ENCODE data around the gene SPTBN5.

SPTBN5 gene

DNA sequence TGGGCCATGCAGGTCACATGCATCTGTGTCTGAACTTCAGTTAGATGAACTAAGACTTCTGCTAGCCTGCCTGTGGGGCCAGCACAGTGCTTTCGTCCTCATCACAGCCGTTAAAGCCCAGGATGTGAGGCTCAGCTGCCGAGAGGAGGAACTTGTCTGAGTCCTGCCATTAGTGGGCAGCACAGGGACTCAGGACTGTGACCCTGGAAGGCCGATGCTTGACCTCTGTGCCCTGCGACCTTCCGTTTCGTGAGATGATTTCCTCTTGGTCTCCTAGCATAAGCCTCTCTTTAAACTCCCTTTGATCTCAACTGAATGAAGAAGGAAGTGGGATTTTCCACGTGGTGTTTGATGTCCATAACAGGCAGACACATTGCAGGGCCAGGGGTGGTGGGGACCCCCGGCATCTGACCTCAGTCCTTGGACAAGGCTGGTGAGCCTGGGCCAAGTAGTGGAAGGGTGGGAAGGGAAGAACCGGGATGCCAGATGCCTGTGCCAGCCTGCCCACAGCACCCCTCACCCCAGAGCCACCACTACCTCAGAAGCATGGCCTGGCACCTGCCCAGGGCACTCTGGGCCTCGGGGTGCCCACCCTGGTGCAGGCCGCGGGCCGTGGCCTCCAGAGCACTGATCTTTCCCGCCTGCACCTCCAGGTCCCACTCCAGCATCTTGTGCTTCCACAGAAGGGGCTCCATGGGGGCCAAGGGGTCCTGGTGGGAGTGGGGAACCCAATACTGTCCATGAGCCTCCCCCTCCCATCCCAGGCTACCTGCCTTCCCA lies 33.6 kb downstream of the SPTBN5 start:
- H3K27ac ChIP-seq (ENCODE audit: low read length) = no peak overlapping the region
- H3K4me1 ChIP-seq (ENCODE audit: control insufficient read depth in 1 of 2, insufficient read depth in 2 of 2, low read length in 2 of 2) = no peaks in the 10 kb centered on the region
- H3K27me3 ChIP-seq (ENCODE audit: low read depth, low read length) = no peaks in the 10 kb centered on the region
- H3K36me3 ChIP-seq (ENCODE audit: control insufficient read depth in 1 of 2, insufficient read depth in 2 of 2, low read length in 2 of 2) = no peaks in the 10 kb centered on the region
- H3K9me3 ChIP-seq (ENCODE audit: control insufficient read depth in 1 of 2, low read length in 2 of 2) = no peaks in the 10 kb centered on the region
- no peak overlapping the region for H3K4me3 ChIP-seq (ENCODE audit: low read depth in 1 of 2, low read length in 2 of 2)

DNA sequence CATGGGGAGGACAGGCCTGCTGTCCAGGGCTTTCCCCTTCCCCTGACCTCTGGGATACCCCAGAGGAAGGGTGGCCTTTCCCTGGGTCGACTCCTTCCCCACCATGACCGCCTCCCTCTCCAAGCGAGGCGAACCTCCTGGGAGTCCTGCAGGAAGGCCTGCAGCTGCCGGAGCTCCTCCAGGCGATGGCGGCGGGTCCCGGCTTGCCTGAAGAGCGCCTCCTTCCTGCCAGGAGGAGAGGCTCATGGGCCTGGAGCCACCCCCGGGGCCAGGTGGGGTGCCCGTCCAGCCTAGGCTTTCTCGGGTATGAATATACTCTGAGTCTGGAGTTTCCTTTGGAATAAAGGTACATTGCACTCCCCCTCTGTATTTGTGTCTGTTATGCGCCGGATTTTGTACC lies 35.1 kb downstream of the SPTBN5 start:
- Histone ChIP-seq H3K9me3 (ENCODE audit: control insufficient read depth in 1 of 2, low read length in 2 of 2) (no peaks in the 10 kb centered on the region), H3K27me3 (ENCODE audit: low read depth, low read length) (no peaks in the 10 kb centered on the region), H3K36me3 (ENCODE audit: control insufficient read depth in 1 of 2, insufficient read depth in 2 of 2, low read length in 2 of 2) (no peaks in the 10 kb centered on the region), H3K27ac (ENCODE audit: low read length) (no peak overlapping the region), H3K4me3 (ENCODE audit: low read depth in 1 of 2, low read length in 2 of 2) (no peak overlapping the region), H3K4me1 (ENCODE audit: control insufficient read depth in 1 of 2, insufficient read depth in 2 of 2, low read length in 2 of 2) (no peaks in the 10 kb centered on the region)

DNA sequence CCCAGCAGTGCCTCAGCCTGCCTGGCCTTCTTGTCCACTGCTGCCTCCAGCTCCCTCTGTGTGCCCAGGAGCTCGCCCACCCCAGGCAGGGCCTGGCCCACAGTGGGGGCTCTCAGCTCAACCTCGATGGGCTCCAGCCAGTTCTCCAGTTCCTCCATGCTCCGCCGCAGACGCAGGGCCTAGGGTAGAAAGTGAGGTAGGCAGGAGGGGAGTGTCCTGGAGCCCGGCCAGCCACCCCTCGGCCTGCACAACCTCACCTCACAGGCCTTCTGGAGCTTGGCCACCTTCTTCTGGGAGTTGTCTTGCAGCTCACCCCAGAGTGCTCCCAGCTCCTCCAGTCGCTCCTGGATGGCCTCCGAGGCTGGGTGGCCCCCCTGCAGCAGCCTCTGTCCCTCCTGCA lies 36.5 kb downstream of the SPTBN5 start:
- Histone ChIP-seq H3K4me1 (ENCODE audit: control insufficient read depth in 1 of 2, insufficient read depth in 2 of 2, low read length in 2 of 2) (no peaks in the 10 kb centered on the region), H3K27me3 (ENCODE audit: low read depth, low read length) (no peaks in the 10 kb centered on the region), H3K27ac (ENCODE audit: low read length) (no peak overlapping the region), H3K36me3 (ENCODE audit: control insufficient read depth in 1 of 2, insufficient read depth in 2 of 2, low read length in 2 of 2) (no peaks in the 10 kb centered on the region), H3K9me3 (ENCODE audit: control insufficient read depth in 1 of 2, low read length in 2 of 2) (no peaks in the 10 kb centered on the region), H3K4me3 (ENCODE audit: low read depth in 1 of 2, low read length in 2 of 2) (no peak overlapping the region)

GRCh38 chr15:41856716-41857115 lies 37.1 kb downstream of the SPTBN5 start:
- Histone ChIP-seq H3K27me3 (ENCODE audit: low read depth, low read length) (no peaks in the 10 kb centered on the region), H3K27ac (ENCODE audit: low read length) (no peak overlapping the region), H3K4me1 (ENCODE audit: control insufficient read depth in 1 of 2, insufficient read depth in 2 of 2, low read length in 2 of 2) (no peaks in the 10 kb centered on the region), H3K4me3 (ENCODE audit: low read depth in 1 of 2, low read length in 2 of 2) (no peak overlapping the region), H3K9me3 (ENCODE audit: control insufficient read depth in 1 of 2, low read length in 2 of 2) (no peaks in the 10 kb centered on the region), H3K36me3 (ENCODE audit: control insufficient read depth in 1 of 2, insufficient read depth in 2 of 2, low read length in 2 of 2) (no peaks in the 10 kb centered on the region)

- Histone ChIP-seq H3K4me1 (ENCODE audit: control insufficient read depth in 1 of 2, insufficient read depth in 2 of 2, low read length in 2 of 2) (no peaks in the 10 kb centered on the region), H3K36me3 (ENCODE audit: control insufficient read depth in 1 of 2, insufficient read depth in 2 of 2, low read length in 2 of 2) (no peaks in the 10 kb centered on the region), H3K9me3 (ENCODE audit: control insufficient read depth in 1 of 2, low read length in 2 of 2) (no peaks in the 10 kb centered on the region), H3K27me3 (ENCODE audit: low read depth, low read length) (no peaks in the 10 kb centered on the region), H3K4me3 (ENCODE audit: low read depth in 1 of 2, low read length in 2 of 2) (no peak overlapping the region), H3K27ac (ENCODE audit: low read length) (no peak overlapping the region)
Observed at GRCh38 chr15:41856262-41856661, 37.6 kb downstream of the SPTBN5 start.

DNA sequence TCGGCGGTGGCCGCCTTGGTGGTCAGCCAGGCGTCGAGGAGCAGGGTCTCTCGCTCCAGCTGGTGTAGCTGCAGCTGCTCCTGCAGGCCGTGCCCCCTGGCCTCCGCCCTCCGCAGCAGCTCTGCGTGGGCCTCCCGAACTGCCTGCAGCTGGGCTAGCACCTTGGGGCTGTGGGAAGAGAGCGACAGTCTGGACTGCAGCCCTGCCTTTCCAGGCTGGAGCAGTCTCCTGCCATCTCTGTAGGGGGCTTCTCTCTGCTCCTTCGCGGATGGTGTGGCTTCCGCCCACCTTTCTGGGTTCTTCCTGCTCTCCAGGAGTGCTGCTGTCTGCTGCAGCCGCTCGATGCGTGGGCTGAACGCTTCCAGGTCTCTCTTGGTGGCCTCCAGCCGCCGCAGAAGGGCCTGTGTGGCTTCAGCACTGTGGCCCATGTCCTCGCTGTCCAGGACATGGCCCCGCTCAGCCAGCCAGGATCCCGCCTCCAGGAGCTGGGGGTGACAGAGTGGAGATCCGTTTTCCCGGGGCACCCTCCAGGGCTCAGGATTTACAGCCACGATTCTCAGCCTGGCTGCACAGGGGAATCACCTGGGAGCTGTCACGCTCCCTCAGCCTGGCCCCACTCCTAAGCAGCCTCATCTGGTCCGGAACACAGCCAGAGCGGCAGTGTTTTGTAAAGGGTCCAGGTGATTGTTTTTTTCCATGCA lies 38.4 kb downstream of the SPTBN5 start:
- Histone ChIP-seq H3K27ac (ENCODE audit: low read length) (no peak overlapping the region), H3K27me3 (ENCODE audit: low read depth, low read length) (no peaks in the 10 kb centered on the region), H3K4me1 (ENCODE audit: control insufficient read depth in 1 of 2, insufficient read depth in 2 of 2, low read length in 2 of 2) (no peaks in the 10 kb centered on the region), H3K36me3 (ENCODE audit: control insufficient read depth in 1 of 2, insufficient read depth in 2 of 2, low read length in 2 of 2) (no peaks in the 10 kb centered on the region), H3K4me3 (ENCODE audit: low read depth in 1 of 2, low read length in 2 of 2) (no peak overlapping the region), H3K9me3 (ENCODE audit: control insufficient read depth in 1 of 2, low read length in 2 of 2) (no peaks in the 10 kb centered on the region)

- H3K27me3 ChIP-seq (ENCODE audit: low read depth, low read length) = no peaks in the 10 kb centered on the region
- H3K36me3 ChIP-seq (ENCODE audit: control insufficient read depth in 1 of 2, insufficient read depth in 2 of 2, low read length in 2 of 2) = no peaks in the 10 kb centered on the region
- H3K27ac ChIP-seq (ENCODE audit: low read length) = no peak overlapping the region
- no peaks in the 10 kb centered on the region for H3K9me3 ChIP-seq (ENCODE audit: control insufficient read depth in 1 of 2, low read length in 2 of 2)
- H3K4me3 ChIP-seq (ENCODE audit: low read depth in 1 of 2, low read length in 2 of 2) = no peak overlapping the region
- H3K4me1 ChIP-seq (ENCODE audit: control insufficient read depth in 1 of 2, insufficient read depth in 2 of 2, low read length in 2 of 2) = no peaks in the 10 kb centered on the region
Observed at GRCh38 chr15:41854443-41854842, 39.4 kb downstream of the SPTBN5 start.

- Histone ChIP-seq H3K9me3 (ENCODE audit: control insufficient read depth in 1 of 2, low read length in 2 of 2) (no peaks in the 10 kb centered on the region), H3K4me1 (ENCODE audit: control insufficient read depth in 1 of 2, insufficient read depth in 2 of 2, low read length in 2 of 2) (no peaks in the 10 kb centered on the region), H3K36me3 (ENCODE audit: control insufficient read depth in 1 of 2, insufficient read depth in 2 of 2, low read length in 2 of 2) (peaks cover under 1 to 4% of the 10 kb centered on the region in 2 donors), H3K27me3 (ENCODE audit: low read depth, low read length) (no peaks in the 10 kb centered on the region), H3K27ac (ENCODE audit: low read length) (no peak overlapping the region), H3K4me3 (ENCODE audit: low read depth in 1 of 2, low read length in 2 of 2) (no peak overlapping the region)
Observed at GRCh38 chr15:41853831-41854230, 40.0 kb downstream of the SPTBN5 start.

DNA sequence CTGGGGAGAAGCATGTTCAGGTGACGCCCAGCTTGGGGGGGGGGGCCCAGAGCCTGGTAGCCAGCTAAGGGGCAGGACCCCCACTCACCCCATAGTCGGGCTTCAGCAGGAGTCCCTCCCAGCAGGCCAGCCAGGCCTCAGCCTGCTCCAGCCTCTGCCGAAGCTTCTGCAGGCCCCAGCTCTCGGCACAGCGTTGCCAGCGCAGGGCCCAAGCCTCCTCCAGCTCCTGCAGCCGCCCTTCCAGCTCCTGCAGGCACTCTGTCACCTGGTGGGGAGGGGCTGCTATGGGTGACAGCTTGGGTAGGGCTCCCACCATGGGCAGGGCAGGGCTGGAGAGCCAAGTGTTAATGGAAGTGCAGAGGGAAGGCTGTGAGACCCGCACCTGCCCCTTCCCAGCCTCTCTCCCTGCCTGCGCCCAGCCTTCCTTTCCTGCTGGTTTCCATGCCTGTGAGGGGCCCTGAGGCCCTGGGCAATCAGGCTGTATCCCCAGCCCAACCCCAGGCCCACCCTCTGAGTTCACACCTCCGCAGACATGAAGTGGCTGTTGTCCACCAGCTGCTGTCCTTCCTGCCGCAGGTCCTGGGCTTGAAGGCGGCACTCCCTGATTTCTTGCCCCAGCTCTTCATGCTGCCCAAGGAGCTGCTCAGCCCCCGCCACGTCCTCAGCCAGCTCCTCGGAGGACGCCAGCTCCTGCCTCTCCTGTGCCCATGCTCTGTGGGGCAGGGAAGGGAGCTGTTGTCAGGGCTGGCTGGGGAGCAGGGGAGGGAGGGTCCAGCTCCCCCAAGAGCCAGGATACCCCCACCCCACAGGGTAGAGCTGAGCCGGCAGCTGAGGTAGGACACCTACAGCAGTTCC lies 40.9 kb downstream of the SPTBN5 start:
- H3K9me3 ChIP-seq (ENCODE audit: control insufficient read depth in 1 of 2, low read length in 2 of 2) = no peaks in the 10 kb centered on the region
- no peak overlapping the region for H3K4me3 ChIP-seq (ENCODE audit: low read depth in 1 of 2, low read length in 2 of 2)
- H3K27me3 ChIP-seq (ENCODE audit: low read depth, low read length) = no peaks in the 10 kb centered on the region
- peaks cover 4 to 9% of the 10 kb centered on the region in 2 donors for H3K36me3 ChIP-seq (ENCODE audit: control insufficient read depth in 1 of 2, insufficient read depth in 2 of 2, low read length in 2 of 2)
- no peaks in the 10 kb centered on the region for H3K4me1 ChIP-seq (ENCODE audit: control insufficient read depth in 1 of 2, insufficient read depth in 2 of 2, low read length in 2 of 2)
- H3K27ac ChIP-seq (ENCODE audit: low read length) = no peak overlapping the region

DNA sequence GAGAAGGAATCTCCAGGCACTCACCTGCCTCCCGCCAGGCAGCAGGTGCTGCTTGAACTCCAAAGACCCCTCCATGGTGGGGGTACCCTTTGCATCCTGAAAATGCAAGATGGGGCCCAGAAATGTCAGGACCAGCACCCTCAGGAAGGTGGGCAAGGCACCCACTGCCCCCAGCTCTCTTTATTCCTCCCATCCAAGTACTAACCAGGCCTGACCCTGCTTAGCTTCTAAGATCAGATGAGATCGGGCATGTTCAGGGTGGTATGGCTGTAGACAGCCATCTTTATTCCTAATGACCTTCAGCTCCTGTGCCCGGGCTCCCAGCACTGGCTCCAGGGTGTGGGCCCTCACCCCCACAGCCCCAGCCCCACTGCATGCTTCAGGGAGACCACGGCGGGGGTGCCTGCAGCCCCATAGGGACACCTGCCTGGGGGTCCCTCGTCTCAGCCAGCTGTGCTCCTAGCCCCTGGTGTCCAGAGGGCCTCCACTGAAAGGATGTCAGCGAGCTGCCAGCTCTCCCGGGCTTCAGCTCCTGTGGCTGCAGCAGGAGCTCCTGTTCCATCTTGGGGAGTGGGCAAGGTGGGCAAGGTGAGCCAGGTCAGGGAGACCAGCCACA lies 42.0 kb downstream of the SPTBN5 start:
- Histone ChIP-seq H3K4me3 (ENCODE audit: low read depth in 1 of 2, low read length in 2 of 2) (no peak overlapping the region), H3K27me3 (ENCODE audit: low read depth, low read length) (no peaks in the 10 kb centered on the region), H3K9me3 (ENCODE audit: control insufficient read depth in 1 of 2, low read length in 2 of 2) (no peaks in the 10 kb centered on the region), H3K4me1 (ENCODE audit: control insufficient read depth in 1 of 2, insufficient read depth in 2 of 2, low read length in 2 of 2) (no peaks in the 10 kb centered on the region), H3K27ac (ENCODE audit: low read length) (no peak overlapping the region), H3K36me3 (ENCODE audit: control insufficient read depth in 1 of 2, insufficient read depth in 2 of 2, low read length in 2 of 2) (peaks cover 7 to 20% of the 10 kb centered on the region in 2 donors)

- no peaks in the 10 kb centered on the region for H3K27me3 ChIP-seq (ENCODE audit: low read depth, low read length)
- no peaks in the 10 kb centered on the region for H3K4me1 ChIP-seq (ENCODE audit: control insufficient read depth in 1 of 2, insufficient read depth in 2 of 2, low read length in 2 of 2)
- no peak overlapping the region for H3K27ac ChIP-seq (ENCODE audit: low read length)
- H3K9me3 ChIP-seq (ENCODE audit: control insufficient read depth in 1 of 2, low read length in 2 of 2) = no peaks in the 10 kb centered on the region
- no peak overlapping the region for H3K4me3 ChIP-seq (ENCODE audit: low read depth in 1 of 2, low read length in 2 of 2)
- H3K36me3 ChIP-seq (ENCODE audit: control insufficient read depth in 1 of 2, insufficient read depth in 2 of 2, low read length in 2 of 2) = peaks cover 14 to 27% of the 10 kb centered on the region in 2 donors
Observed at GRCh38 chr15:41851167-41851523, 42.7 kb downstream of the SPTBN5 start.

All from muscle layer of duodenum (tissue), 2 donors.